MG63 (cell line): Measurements from ENCODE around the gene STOX2. TPM values are rescaled to one million over a fixed set of nuclear protein-coding genes. Genes with fewer than 3 reads are reported as not detected.
A peak's percentile ranks its signal among the peaks of the same experiment; 100 is the strongest.
"Not testable (repeated sequence)": the region's sequence is repeated elsewhere in the genome, so short reads cannot be mapped to it uniquely, and the experiment has no call there.

Source experiments
- DNase-seq: peaks from one replicate; pipeline ENCODE4 v3.0.0-alpha.2; 2020
- H3K27me3 ChIP-seq: fragments of 250-450 bp; sonication (Bioruptor Pico); 2 replicates; pipeline ENCODE4 v1.5.1; 2020; ENCODE audit warnings: mild to moderate bottlenecking, moderate library complexity
- H3K36me3 ChIP-seq: fragments of 250-450 bp; sonication (Bioruptor Pico); 2 replicates; pipeline ENCODE4 v1.5.1; 2020; ENCODE audit warnings: mild to moderate bottlenecking, moderate library complexity
- H3K4me3 ChIP-seq: fragments of 250-450 bp; sonication (Bioruptor Pico); 2 replicates; pipeline ENCODE4 v1.5.1; 2020; ENCODE audit warnings: mild to moderate bottlenecking, moderate library complexity
- H3K9me3 ChIP-seq: fragments of 250-450 bp; sonication (Bioruptor Pico); 2 replicates; pipeline ENCODE4 v1.5.1; 2020; ENCODE audit warnings: mild to moderate bottlenecking, moderate library complexity
- total RNA-seq: library from RNA; depleted of rRNA; stranded (reverse); fragments of >200 nt; shearing (Covaris generic); gene quantifications from 2 replicates; pipeline ENCODE4 v1.2.3, GENCODE V29; 2014; ENCODE audit warnings: low replicate concordance

STOX2 gene
- total RNA-seq, 1 experiment from 2014 or later: 0.89 TPM

- no peaks in the 10 kb centered on the region for H3K36me3 ChIP-seq
- H3K27me3 ChIP-seq: no peaks in the 10 kb centered on the region
- no peaks in the 10 kb centered on the region for H3K9me3 ChIP-seq
- no peak overlapping the region for H3K4me3 ChIP-seq
- no peak for DNase-seq
Observed at GRCh38 chr4:184019667-184020623, 114.8 kb downstream of the STOX2 start.

- Histone ChIP-seq H3K27me3 (no peaks in the 10 kb centered on the region), H3K9me3 (no peaks in the 10 kb centered on the region), H3K36me3 (no peaks in the 10 kb centered on the region), H3K4me3 (no peak overlapping the region)
- no peak for DNase-seq
Observed at GRCh38 chr4:184021389-184021788, 116.3 kb downstream of the STOX2 start.

GRCh38 chr4:184022679-184023383, 117.7 kb downstream of the STOX2 start:
- no peaks in the 10 kb centered on the region for H3K36me3 ChIP-seq
- DNase-seq: no peak
- no peaks in the 10 kb centered on the region for H3K9me3 ChIP-seq
- no peak overlapping the region for H3K4me3 ChIP-seq
- no peaks in the 10 kb centered on the region for H3K27me3 ChIP-seq

GRCh38 chr4:184024637-184025036, 119.5 kb downstream of the STOX2 start:
- Histone ChIP-seq H3K36me3 (no peaks in the 10 kb centered on the region), H3K9me3 (no peaks in the 10 kb centered on the region), H3K27me3 (no peaks in the 10 kb centered on the region), H3K4me3 (no peak overlapping the region)
- DNase-seq: no peak

- no peaks in the 10 kb centered on the region for H3K36me3 ChIP-seq
- no peaks in the 10 kb centered on the region for H3K9me3 ChIP-seq
- DNase-seq: peak; percentile 6
- no peaks in the 10 kb centered on the region for H3K27me3 ChIP-seq
- peak overlapping the region; percentile 43 for H3K4me3 ChIP-seq
Observed at GRCh38 chr4:184028561-184029374, 123.7 kb downstream of the STOX2 start.

GRCh38 chr4:184030036-184030435, 124.9 kb downstream of the STOX2 start:
- no peak for DNase-seq
- H3K4me3 ChIP-seq: no peak overlapping the region
- H3K27me3 ChIP-seq: no peaks in the 10 kb centered on the region
- H3K9me3 ChIP-seq: no peaks in the 10 kb centered on the region
- no peaks in the 10 kb centered on the region for H3K36me3 ChIP-seq

GRCh38 chr4:184030764-184031163, 125.7 kb downstream of the STOX2 start:
- Histone ChIP-seq H3K4me3 (no peak overlapping the region), H3K36me3 (no peaks in the 10 kb centered on the region), H3K9me3 (no peaks in the 10 kb centered on the region), H3K27me3 (no peaks in the 10 kb centered on the region)
- no peak for DNase-seq

- H3K27me3 ChIP-seq: no peaks in the 10 kb centered on the region
Observed at GRCh38 chr4:184032091-184032490, 127.0 kb downstream of the STOX2 start.

GRCh38 chr4:184039963-184040383, 134.9 kb downstream of the STOX2 start:
- DNase-seq: no peak
- no peaks in the 10 kb centered on the region for H3K36me3 ChIP-seq
- 0 out of 2 replicates have a peak, but pooled peaks cover 4% of the 10 kb centered on the region for H3K27me3 ChIP-seq
- no peaks in the 10 kb centered on the region for H3K9me3 ChIP-seq
- H3K4me3 ChIP-seq: no peak overlapping the region

More at GRCh38 chr4:184032091-184032490, 127.0 kb downstream of the STOX2 start:
- Histone ChIP-seq H3K4me3 (no peak overlapping the region), H3K36me3 (no peaks in the 10 kb centered on the region), H3K9me3 (no peaks in the 10 kb centered on the region)
- no peak for DNase-seq

- Histone ChIP-seq H3K4me3 (no peak overlapping the region), H3K36me3 (no peaks in the 10 kb centered on the region), H3K27me3 (0 out of 2 replicates have a peak, but pooled peaks cover 4% of the 10 kb centered on the region), H3K9me3 (no peaks in the 10 kb centered on the region)
- DNase-seq: no peak
Observed at GRCh38 chr4:184041156-184041555, 136.0 kb downstream of the STOX2 start.

- no peak for DNase-seq
- Histone ChIP-seq H3K9me3 (no peaks in the 10 kb centered on the region), H3K27me3 (no peaks in the 10 kb centered on the region), H3K4me3 (no peak overlapping the region), H3K36me3 (no peaks in the 10 kb centered on the region)
Observed at GRCh38 chr4:184046148-184046547, 141.0 kb downstream of the STOX2 start.

GRCh38 chr4:184051262-184051661, 146.2 kb downstream of the STOX2 start:
- not testable (repeated sequence) for DNase-seq, H3K36me3 ChIP-seq, H3K9me3 ChIP-seq, H3K4me3 ChIP-seq, H3K27me3 ChIP-seq

- H3K27me3 ChIP-seq: no peaks in the 10 kb centered on the region
- H3K9me3 ChIP-seq: no peaks in the 10 kb centered on the region
- H3K36me3 ChIP-seq: no peaks in the 10 kb centered on the region
- DNase-seq: no peak
- H3K4me3 ChIP-seq: no peak overlapping the region
Observed at GRCh38 chr4:184052616-184053015, 147.5 kb downstream of the STOX2 start.

- H3K36me3 ChIP-seq: no peaks in the 10 kb centered on the region
- DNase-seq: no peak
- H3K4me3 ChIP-seq: no peak overlapping the region
- no peaks in the 10 kb centered on the region for H3K27me3 ChIP-seq
- no peaks in the 10 kb centered on the region for H3K9me3 ChIP-seq
Observed at GRCh38 chr4:184053434-184053833, 148.3 kb downstream of the STOX2 start.

- no peaks in the 10 kb centered on the region for H3K36me3 ChIP-seq
- no peak for DNase-seq
- no peak overlapping the region for H3K4me3 ChIP-seq
- no peaks in the 10 kb centered on the region for H3K27me3 ChIP-seq
- no peaks in the 10 kb centered on the region for H3K9me3 ChIP-seq
Observed at GRCh38 chr4:184056877-184057276, 151.8 kb downstream of the STOX2 start.

GRCh38 chr4:184058026-184058425, 152.9 kb downstream of the STOX2 start:
- Histone ChIP-seq H3K36me3 (no peaks in the 10 kb centered on the region), H3K9me3 (no peaks in the 10 kb centered on the region), H3K27me3 (no peaks in the 10 kb centered on the region), H3K4me3 (no peak overlapping the region)
- no peak for DNase-seq

GRCh38 chr4:184059099-184059498, 154.0 kb downstream of the STOX2 start:
- H3K9me3 ChIP-seq: no peaks in the 10 kb centered on the region
- H3K36me3 ChIP-seq: no peaks in the 10 kb centered on the region
- no peaks in the 10 kb centered on the region for H3K27me3 ChIP-seq
- no peak overlapping the region for H3K4me3 ChIP-seq
- no peak for DNase-seq
